Mesothelial cell of epicardium (in vitro differentiated cells): Measurements from ENCODE around the gene STARD10. TPM values are rescaled to one million over a fixed set of nuclear protein-coding genes. Genes with fewer than 3 reads are reported as not detected.
A peak's percentile ranks its signal among the peaks of the same experiment; 100 is the strongest.

Source experiments
- DNase-seq, 2 experiments: peaks; one replicate each; pipeline ENCODE4 v3.0.0; 2021; ENCODE audit warnings: low spot score in 2 of 2; ENCODE audit not compliant: unreplicated experiment in 2 of 2
- H3K27ac Mint-ChIP-seq: 2 replicates; pipeline ENCODE4 v1.8.0; 2021; ENCODE audit warnings: mixed read lengths
- H3K27me3 Mint-ChIP-seq: 2 replicates; pipeline ENCODE4 v1.8.0; 2021; ENCODE audit warnings: low read depth, mixed read lengths
- H3K36me3 Mint-ChIP-seq: 2 replicates; pipeline ENCODE4 v1.8.0; 2021; ENCODE audit warnings: mixed read lengths
- H3K4me1 Mint-ChIP-seq: 2 replicates; pipeline ENCODE4 v1.8.0; 2021; ENCODE audit warnings: mixed read lengths
- H3K4me3 Mint-ChIP-seq: 2 replicates; pipeline ENCODE4 v1.8.0; 2021; ENCODE audit warnings: mild to moderate bottlenecking, moderate library complexity, mixed read lengths
- H3K9me3 Mint-ChIP-seq: 2 replicates; pipeline ENCODE4 v1.8.0; 2021; ENCODE audit warnings: mixed read lengths
- CTCF ChIP-seq: fragments of 200-600 bp; sonication (generic); IDR thresholded peaks from one replicate; pipeline ENCODE4 v1.5.0; 2021; ENCODE audit warnings: antibody characterized with exemption; ENCODE audit not compliant: unreplicated experiment
- total RNA-seq: library from RNA; stranded (reverse); gene quantifications from 3 replicates; pipeline ENCODE4 v1.2.1, GENCODE V29; 2021

STARD10 gene
- total RNA-seq, 1 donor from 2014 or later = 54.9 TPM

- H3K36me3 Mint-ChIP-seq = peaks cover 25% of the 10 kb centered on the region
- no peak overlapping the region for H3K27ac Mint-ChIP-seq
- no peak for DNase-seq
- no peaks in the 10 kb centered on the region for H3K9me3 Mint-ChIP-seq
- no peak overlapping the region for H3K4me3 Mint-ChIP-seq
- peaks cover 15% of the 10 kb centered on the region for H3K4me1 Mint-ChIP-seq
- H3K27me3 Mint-ChIP-seq = no peaks in the 10 kb centered on the region
- no peak for TF ChIP-seq CTCF
These were observed 83.6 kb downstream of the STARD10 start for GRCh38 chr11:72710278-72710677.

- H3K4me1 Mint-ChIP-seq = peaks cover 20% of the 10 kb centered on the region
- no peak for DNase-seq
- H3K27ac Mint-ChIP-seq = peak overlapping the region; percentile 16
- no peaks in the 10 kb centered on the region for H3K27me3 Mint-ChIP-seq
- no peaks in the 10 kb centered on the region for H3K9me3 Mint-ChIP-seq
- peaks cover 25% of the 10 kb centered on the region for H3K36me3 Mint-ChIP-seq
- no peak for TF ChIP-seq CTCF
- no peak overlapping the region for H3K4me3 Mint-ChIP-seq
These were observed 84.2 kb downstream of the STARD10 start for GRCh38 chr11:72709478-72710238.

GRCh38 chr11:72707032-72707431, 86.8 kb downstream of the STARD10 start:
- DNase-seq = no peak
- H3K27me3 Mint-ChIP-seq = no peaks in the 10 kb centered on the region
- peaks cover 33% of the 10 kb centered on the region for H3K4me1 Mint-ChIP-seq
- H3K4me3 Mint-ChIP-seq = no peak overlapping the region
- H3K9me3 Mint-ChIP-seq = no peaks in the 10 kb centered on the region
- H3K36me3 Mint-ChIP-seq = peaks cover 25% of the 10 kb centered on the region
- TF ChIP-seq CTCF = no peak
- peak overlapping the region; percentile 51 for H3K27ac Mint-ChIP-seq

- no peaks in the 10 kb centered on the region for H3K9me3 Mint-ChIP-seq
- no peak for DNase-seq
- H3K36me3 Mint-ChIP-seq = peaks cover 25% of the 10 kb centered on the region
- H3K27ac Mint-ChIP-seq = peak overlapping the region; percentile 51
- peaks cover 33% of the 10 kb centered on the region for H3K4me1 Mint-ChIP-seq
- TF ChIP-seq CTCF = no peak
- H3K4me3 Mint-ChIP-seq = no peak overlapping the region
- H3K27me3 Mint-ChIP-seq = no peaks in the 10 kb centered on the region
These were observed 87.3 kb downstream of the STARD10 start for GRCh38 chr11:72706579-72706978.

- Mint-ChIP-seq H3K4me1 (peaks cover 33% of the 10 kb centered on the region), H3K36me3 (peaks cover 31% of the 10 kb centered on the region), H3K27ac (peak overlapping the region; percentile 51), H3K4me3 (no peak overlapping the region), H3K9me3 (no peaks in the 10 kb centered on the region), H3K27me3 (no peaks in the 10 kb centered on the region)
- TF ChIP-seq CTCF = no peak
- no peak for DNase-seq
These were observed 88.1 kb downstream of the STARD10 start for GRCh38 chr11:72705442-72706365.
